PC-9 (cell line): ENCODE measurements around the gene CABLES2. TPM values are rescaled to one million over a fixed set of nuclear protein-coding genes. Genes with fewer than 3 reads are reported as not detected.

ENCODE experiments used
- BruUV-seq: library from RNA; stranded (reverse); fragments of 400-500 nt; replicated peaks from 2 replicates; lab custom pipeline; 2021; lab: Mats Ljungman, UMichigan
- CTCF ChIA-PET: fragments of 300-600 bp; sonication (Branson Sonifier 250); formaldehyde crosslinking; loops from one replicate; lab custom pipeline; 2022; ENCODE audit warnings: antibody characterized with exemption; lab: Charles Lee
- POLR2A ChIA-PET: fragments of 300-600 bp; sonication (Branson Sonifier 250); formaldehyde crosslinking; loops from one replicate; lab custom pipeline; 2022; ENCODE audit warnings: antibody characterized with exemption; ENCODE audit not compliant: unreplicated experiment; lab: Charles Lee
- DNase-seq, 2 experiments: peaks; one replicate each; pipeline versions ENCODE4 v3.0.0 to v3.0.0-alpha.2; 2015 to 2022; ENCODE audit warnings: mixed read lengths in 1 of 2
- H2AFZ ChIP-seq: fragments of 200-600 bp; sonication (generic); 2 replicates; pipeline ENCODE4 v1.8.1; 2017; ENCODE audit warnings: antibody characterized with exemption
- H3F3A ChIP-seq: fragments of 200-600 bp; sonication (generic); 2 replicates; pipeline ENCODE4 v1.8.1; 2017; ENCODE audit warnings: antibody characterized with exemption, mild to moderate bottlenecking, low read depth; ENCODE audit not compliant: insufficient read depth
- H3K27ac ChIP-seq: fragments of 200-600 bp; sonication (generic); 2 replicates; pipeline ENCODE4 v1.6.1; 2016; ENCODE audit warnings: mixed run types
- H3K27me3 ChIP-seq: fragments of 200-600 bp; sonication (generic); 2 replicates; pipeline ENCODE4 v1.6.1; 2016; ENCODE audit warnings: low read depth, mixed run types; ENCODE audit not compliant: insufficient read depth
- H3K36me3 ChIP-seq: fragments of 200-600 bp; sonication (generic); 2 replicates; pipeline ENCODE4 v1.6.1; 2016; ENCODE audit warnings: low read depth, mixed run types
- H3K4me1 ChIP-seq: fragments of 200-600 bp; sonication (generic); replicated peaks from 2 replicates; pipeline ENCODE4 v1.6.1; 2016; ENCODE audit warnings: mixed run types; ENCODE audit not compliant: insufficient read depth
- H3K4me2 ChIP-seq: fragments of 200-600 bp; sonication (generic); 2 replicates; pipeline ENCODE4 v1.6.1; 2017; ENCODE audit warnings: mixed run types
- H3K4me3 ChIP-seq: fragments of 200-600 bp; sonication (generic); 2 replicates; pipeline ENCODE4 v1.6.1; 2016; ENCODE audit warnings: mixed run types
- H3K79me2 ChIP-seq: fragments of 200-600 bp; sonication (generic); 2 replicates; pipeline ENCODE4 v1.6.1; 2017; ENCODE audit warnings: low read depth, mixed run types
- H3K9me2 ChIP-seq: fragments of 200-600 bp; sonication (generic); 2 replicates; pipeline ENCODE4 v1.8.1; 2017; ENCODE audit warnings: mild to moderate bottlenecking; ENCODE audit not compliant: insufficient read depth
- H3K9me3 ChIP-seq: fragments of 200-600 bp; sonication (generic); 2 replicates; pipeline ENCODE4 v1.8.1; 2016; ENCODE audit warnings: low read depth; ENCODE audit not compliant: insufficient read depth
- H4K20me1 ChIP-seq: fragments of 200-600 bp; sonication (generic); 2 replicates; pipeline ENCODE4 v1.8.1; 2017; ENCODE audit not compliant: insufficient read depth
- EZH2 ChIP-seq: fragments of 200-600 bp; sonication (generic); IDR thresholded peaks from 2 replicates; pipeline ENCODE4 v1.8.0; 2017; ENCODE audit warnings: antibody characterized with exemption, low read depth
- intact Hi-C: fragments of 100-400 bp; cut with micrococcal nuclease; formaldehyde crosslinking; loops from one replicate; pipeline ENCODE4 v1.10.0; 2022; ENCODE audit not compliant: unreplicated experiment
- total RNA-seq: library from RNA; stranded (reverse); gene quantifications from 2 replicates; pipeline ENCODE4 v1.2.3, GENCODE V29; 2021
- TF ChIP-seq, protein P1 (sequence below): fragments of 200-600 bp; sonication (generic); conservative IDR thresholded peaks from 2 replicates; pipeline ENCODE4 v1.6.1; 2017; ENCODE audit warnings: mixed run types, antibody characterized with exemption, mild to moderate bottlenecking, moderate library complexity

CABLES2 gene
- total RNA-seq, 1 experiment from 2014 or later, result 14.1 TPM

DNA sequence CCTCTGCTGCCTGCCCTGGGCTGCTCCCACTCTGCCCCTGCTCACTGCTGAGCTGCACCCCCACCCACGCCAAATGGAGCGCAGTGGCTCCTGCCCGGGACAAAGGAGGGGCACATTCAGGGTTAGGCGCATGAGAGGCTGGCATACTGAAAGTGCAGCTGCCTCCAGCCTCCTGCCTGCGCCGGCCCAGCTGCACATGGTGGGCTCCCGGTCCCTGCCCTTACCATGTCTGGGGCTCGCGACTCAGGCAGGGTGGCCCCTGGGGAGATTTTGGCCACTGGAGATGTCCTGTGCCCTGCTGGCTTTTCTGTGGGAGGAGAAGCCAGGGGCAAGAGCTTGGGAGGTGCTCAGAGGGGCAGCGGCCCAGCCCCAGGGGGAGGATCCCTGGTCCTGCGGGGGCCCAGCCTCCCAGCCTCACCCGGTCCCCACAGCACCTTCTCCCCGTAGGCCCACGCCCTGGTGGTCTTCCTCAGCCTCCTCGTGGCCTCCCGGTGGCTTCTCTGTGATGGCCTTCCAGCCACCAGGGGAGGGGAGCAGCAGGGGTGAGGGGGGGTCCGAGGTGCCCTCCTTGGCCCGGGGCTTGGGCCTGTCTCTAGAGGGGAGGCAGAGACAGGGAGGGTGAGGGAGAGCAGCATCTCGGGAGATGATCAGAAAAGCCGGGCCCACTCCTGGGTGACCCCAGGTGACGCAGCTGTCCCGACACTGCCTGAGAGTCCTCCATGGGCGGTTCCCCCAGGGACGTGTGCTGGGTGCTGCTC is 8.4 kb upstream of the CABLES2 start:
- peaks cover 3% of the 10 kb centered on the region; the same call in 1 of the 2 replicates for H3F3A ChIP-seq
- H3K36me3 ChIP-seq, result no peaks in the 10 kb centered on the region
- intact Hi-C loops, result no loop called here
- H3K4me3 ChIP-seq, result no peak overlapping the region
- H4K20me1 ChIP-seq, result 0 out of 2 replicates have a peak, but pooled peaks cover 7% of the 10 kb centered on the region
- no peak for DNase-seq
- no peaks in the 10 kb centered on the region for H3K4me1 ChIP-seq
- CTCF ChIA-PET, result no interaction called here
- no peaks in the 10 kb centered on the region for H3K79me2 ChIP-seq
- TF ChIP-seq EZH2, result no peak
- TF ChIP-seq, protein P1, sequence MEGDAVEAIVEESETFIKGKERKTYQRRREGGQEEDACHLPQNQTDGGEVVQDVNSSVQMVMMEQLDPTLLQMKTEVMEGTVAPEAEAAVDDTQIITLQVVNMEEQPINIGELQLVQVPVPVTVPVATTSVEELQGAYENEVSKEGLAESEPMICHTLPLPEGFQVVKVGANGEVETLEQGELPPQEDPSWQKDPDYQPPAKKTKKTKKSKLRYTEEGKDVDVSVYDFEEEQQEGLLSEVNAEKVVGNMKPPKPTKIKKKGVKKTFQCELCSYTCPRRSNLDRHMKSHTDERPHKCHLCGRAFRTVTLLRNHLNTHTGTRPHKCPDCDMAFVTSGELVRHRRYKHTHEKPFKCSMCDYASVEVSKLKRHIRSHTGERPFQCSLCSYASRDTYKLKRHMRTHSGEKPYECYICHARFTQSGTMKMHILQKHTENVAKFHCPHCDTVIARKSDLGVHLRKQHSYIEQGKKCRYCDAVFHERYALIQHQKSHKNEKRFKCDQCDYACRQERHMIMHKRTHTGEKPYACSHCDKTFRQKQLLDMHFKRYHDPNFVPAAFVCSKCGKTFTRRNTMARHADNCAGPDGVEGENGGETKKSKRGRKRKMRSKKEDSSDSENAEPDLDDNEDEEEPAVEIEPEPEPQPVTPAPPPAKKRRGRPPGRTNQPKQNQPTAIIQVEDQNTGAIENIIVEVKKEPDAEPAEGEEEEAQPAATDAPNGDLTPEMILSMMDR, result no peak
- POLR2A ChIA-PET, result no interaction called here
- H2AFZ ChIP-seq, result no peak overlapping the region
- H3K9me2 ChIP-seq, result no peaks in the 10 kb centered on the region
- no peak overlapping the region for H3K4me2 ChIP-seq
- no TSS peak for BruUV-seq
- H3K9me3 ChIP-seq, result no peaks in the 10 kb centered on the region
- H3K27ac ChIP-seq, result no peak overlapping the region
- no peaks in the 10 kb centered on the region for H3K27me3 ChIP-seq

DNA sequence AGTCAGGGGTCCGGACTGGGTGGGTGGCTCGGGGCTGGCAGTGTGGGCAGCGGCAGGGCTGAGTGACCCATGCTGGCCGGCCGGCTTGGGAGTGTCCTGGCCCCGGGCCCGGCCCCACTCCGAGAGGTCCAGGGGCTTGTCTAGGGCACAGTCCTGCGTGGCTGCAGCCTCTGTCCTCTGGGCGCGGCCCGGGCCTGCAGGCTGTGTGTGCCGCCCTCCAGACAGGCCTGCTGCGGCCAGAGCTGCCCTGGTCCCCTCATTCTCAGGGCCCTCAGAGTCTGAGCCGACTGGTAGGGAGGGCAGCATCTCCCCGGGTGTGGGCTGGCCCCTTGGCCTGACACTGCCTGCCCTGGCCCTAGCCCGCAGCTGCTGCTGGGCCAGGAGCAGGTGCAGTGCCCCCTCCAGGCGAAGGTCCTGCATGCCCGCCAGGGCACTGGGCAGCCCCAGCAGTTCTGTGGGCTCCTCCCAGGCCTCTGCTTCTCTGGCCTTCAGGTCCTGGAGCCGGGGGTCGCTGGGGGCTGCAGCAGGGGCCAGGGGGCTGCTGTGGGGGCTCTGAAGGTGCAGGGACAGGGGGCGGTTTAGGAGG is 6.9 kb upstream of the CABLES2 start:
- H3K9me2 ChIP-seq, result no peaks in the 10 kb centered on the region
- H3K4me3 ChIP-seq, result no peak overlapping the region
- H3K4me1 ChIP-seq, result no peaks in the 10 kb centered on the region
- ChIA-PET CTCF (no interaction called here), POLR2A (no interaction called here)
- BruUV-seq, result no TSS peak
- no peaks in the 10 kb centered on the region for H3K9me3 ChIP-seq
- H3F3A ChIP-seq, result peaks cover 6% of the 10 kb centered on the region; the same call in 1 of the 2 replicates
- no peak overlapping the region for H2AFZ ChIP-seq
- H3K79me2 ChIP-seq, result no peaks in the 10 kb centered on the region
- H3K4me2 ChIP-seq, result no peak overlapping the region
- no peak for DNase-seq
- H3K36me3 ChIP-seq, result no peaks in the 10 kb centered on the region
- H3K27ac ChIP-seq, result no peak overlapping the region
- 0 out of 2 replicates have a peak, but pooled peaks cover 7% of the 10 kb centered on the region for H4K20me1 ChIP-seq
- no peaks in the 10 kb centered on the region for H3K27me3 ChIP-seq
- TF ChIP-seq, protein P1, result peak; percentile 49; the same call in 1 of the 2 replicates
- TF ChIP-seq EZH2, result no peak
- intact Hi-C loops, result loop anchor here (5.0 kb wide), 1 partner anchor 83 kb away; no protein-coding TSS in a partner anchor

DNA sequence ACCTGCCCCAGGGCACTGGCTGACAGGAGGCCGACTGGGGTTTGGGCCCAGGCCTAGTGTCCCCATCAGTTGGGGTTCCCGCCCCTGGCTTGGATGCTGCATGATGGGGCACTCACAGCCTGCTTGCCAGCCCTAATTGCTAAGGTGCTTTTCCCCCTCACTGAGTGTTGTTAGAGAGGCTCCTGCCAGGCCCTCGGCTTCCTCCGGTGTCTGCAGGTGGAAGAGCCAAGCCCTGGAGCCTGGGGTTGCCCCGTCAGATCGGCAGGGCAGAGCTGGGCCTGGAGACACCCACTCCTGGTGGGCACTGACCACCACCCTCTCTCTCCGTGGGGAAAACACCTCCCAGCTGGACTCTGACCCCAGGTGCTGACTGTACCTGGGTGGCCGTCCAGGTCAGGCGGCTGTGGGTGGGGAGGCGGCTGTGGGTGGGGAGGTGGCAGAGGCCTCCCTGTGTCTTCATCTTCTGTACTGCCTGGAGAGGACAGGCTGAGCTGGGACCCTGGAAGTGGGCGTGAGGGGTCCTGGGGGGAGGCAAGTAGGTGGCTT is 6.0 kb upstream of the CABLES2 start:
- H3F3A ChIP-seq, result peaks cover 8% of the 10 kb centered on the region; the same call in 1 of the 2 replicates
- H3K4me1 ChIP-seq, result no peaks in the 10 kb centered on the region; the same call in 1 of the 2 replicates
- DNase-seq, result no peak
- H3K9me2 ChIP-seq, result no peaks in the 10 kb centered on the region
- TF ChIP-seq EZH2, result no peak
- TF ChIP-seq, protein P1, result no peak
- H3K36me3 ChIP-seq, result no peaks in the 10 kb centered on the region
- H3K4me3 ChIP-seq, result no peak overlapping the region
- ChIA-PET POLR2A (no interaction called here), CTCF (no interaction called here)
- no peaks in the 10 kb centered on the region for H3K79me2 ChIP-seq
- no peak overlapping the region for H3K4me2 ChIP-seq
- H3K27me3 ChIP-seq, result no peaks in the 10 kb centered on the region
- no peak overlapping the region for H2AFZ ChIP-seq
- intact Hi-C loops, result loop anchor here (5.0 kb wide), 1 partner anchor 84 kb away; no protein-coding TSS in a partner anchor
- H3K9me3 ChIP-seq, result no peaks in the 10 kb centered on the region
- H3K27ac ChIP-seq, result no peak overlapping the region
- BruUV-seq, result no TSS peak
- 0 out of 2 replicates have a peak, but pooled peaks cover 7% of the 10 kb centered on the region for H4K20me1 ChIP-seq
